WTC11 (cell line): ENCODE data around the gene SLC25A26. TPM values are rescaled to one million over a fixed set of nuclear protein-coding genes. Genes with fewer than 3 reads are reported as not detected.

Source experiments
- ATAC-seq: fragments of 200-7000 bp; cut with Tn5 transposase; 2 replicates; pipeline ENCODE4 v1.10.0; 2021; ENCODE audit warnings: mild to moderate bottlenecking, moderate library complexity
- CTCF ChIA-PET: fragments of 300-600 bp; sonication (Branson Sonifier 250); formaldehyde crosslinking; loops from one replicate; lab custom pipeline; 2021; ENCODE audit warnings: antibody characterized with exemption; lab: Charles Lee
- POLR2A ChIA-PET: fragments of 350-600 bp; sonication (Branson Sonifier 250); formaldehyde crosslinking; loops from one replicate; lab custom pipeline; 2021; ENCODE audit warnings: antibody characterized with exemption; lab: Charles Lee
- DNase-seq: peaks from one replicate; pipeline ENCODE4 v3.0.0; 2021; ENCODE audit warnings: low spot score
- H3K27ac Mint-ChIP-seq: 2 replicates; pipeline ENCODE4 v1.8.0; 2021; ENCODE audit warnings: mixed read lengths
- H3K27me3 Mint-ChIP-seq: 2 replicates; pipeline ENCODE4 v1.8.0; 2021; ENCODE audit warnings: low read depth, mild to moderate bottlenecking, moderate library complexity, mixed read lengths
- H3K36me3 Mint-ChIP-seq: 2 replicates; pipeline ENCODE4 v1.8.0; 2021; ENCODE audit warnings: mixed read lengths
- H3K4me1 Mint-ChIP-seq: 2 replicates; pipeline ENCODE4 v1.8.0; 2022; ENCODE audit warnings: mixed read lengths
- H3K4me3 Mint-ChIP-seq: 2 replicates; pipeline ENCODE4 v1.8.0; 2021; ENCODE audit warnings: mild to moderate bottlenecking, moderate library complexity, mixed read lengths
- H3K9me3 Mint-ChIP-seq: 2 replicates; pipeline ENCODE4 v1.8.0; 2021; ENCODE audit warnings: mixed read lengths
- AFF4 ChIP-seq: sonication (generic); formaldehyde crosslinking; IDR thresholded peaks from 2 replicates; pipeline ENCODE4 v1.8.1; 2023; ENCODE audit warnings: mild to moderate bottlenecking, missing genetic modification reagents, borderline replicate concordance
- CBFB ChIP-seq: sonication (generic); formaldehyde crosslinking; IDR thresholded peaks from 2 replicates; pipeline ENCODE4 v1.8.1; 2022; ENCODE audit warnings: mild to moderate bottlenecking, low read depth, missing genetic modification reagents
- CTCF ChIP-seq: fragments of 200-600 bp; IDR thresholded peaks from 2 replicates; pipeline ENCODE4 v1.8.0; 2022; ENCODE audit warnings: antibody characterized with exemption
- ERG ChIP-seq: fragments of 250-450 bp; sonication (Bioruptor Pico); IDR thresholded peaks from 2 replicates; pipeline ENCODE4 v1.8.0; 2021; ENCODE audit warnings: mild to moderate bottlenecking
- GTF2I ChIP-seq: fragments of 250-450 bp; sonication (Bioruptor Pico); conservative IDR thresholded peaks from 2 replicates; pipeline ENCODE4 v1.4.0; 2021; ENCODE audit warnings: mild to moderate bottlenecking
- IRF1 ChIP-seq: sonication (generic); formaldehyde crosslinking; IDR thresholded peaks from 2 replicates; pipeline ENCODE4 v1.8.0; 2023; ENCODE audit warnings: missing genetic modification reagents
- IRF2 ChIP-seq: sonication (generic); formaldehyde crosslinking; IDR thresholded peaks from 2 replicates; pipeline ENCODE4 v1.8.0; 2022; ENCODE audit warnings: low read depth, missing genetic modification reagents, borderline replicate concordance
- NR2C2 ChIP-seq: sonication (generic); formaldehyde crosslinking; IDR thresholded peaks from 2 replicates; pipeline ENCODE4 v1.8.0; 2022; ENCODE audit warnings: mild to moderate bottlenecking, missing genetic modification reagents
- OVOL2 ChIP-seq: fragments of 250-450 bp; sonication (Bioruptor Pico); IDR thresholded peaks from 2 replicates; pipeline ENCODE4 v1.9.0; 2021; ENCODE audit warnings: mild to moderate bottlenecking, borderline replicate concordance
- STAT6 ChIP-seq: sonication (generic); formaldehyde crosslinking; conservative IDR thresholded peaks from 2 replicates; pipeline ENCODE4 v1.8.1; 2023; ENCODE audit warnings: mild to moderate bottlenecking, low read depth, missing genetic modification reagents, moderate library complexity
- TEAD1 ChIP-seq: sonication (generic); formaldehyde crosslinking; IDR thresholded peaks from 2 replicates; pipeline ENCODE4 v1.8.0; 2022; ENCODE audit warnings: mild to moderate bottlenecking, missing genetic modification reagents
- TP53 ChIP-seq: sonication (generic); formaldehyde crosslinking; IDR thresholded peaks from 2 replicates; pipeline ENCODE4 v1.8.1; 2023; ENCODE audit warnings: mild to moderate bottlenecking, missing genetic modification reagents
- ZNF219 ChIP-seq: sonication (generic); formaldehyde crosslinking; IDR thresholded peaks from 2 replicates; pipeline ENCODE4 v1.8.0; 2023; ENCODE audit warnings: missing genetic modification reagents, mild to moderate bottlenecking, borderline replicate concordance
- ZNF232 ChIP-seq: sonication (generic); formaldehyde crosslinking; IDR thresholded peaks from 2 replicates; pipeline ENCODE4 v1.8.0; 2022; ENCODE audit warnings: mild to moderate bottlenecking, missing genetic modification reagents
- ZNF281 ChIP-seq: sonication (generic); formaldehyde crosslinking; IDR thresholded peaks from 2 replicates; pipeline ENCODE4 v1.8.0; 2023; ENCODE audit warnings: mild to moderate bottlenecking, missing genetic modification reagents
- ZNF423 ChIP-seq: fragments of 250-450 bp; sonication (Bioruptor Pico); IDR thresholded peaks from 2 replicates; pipeline ENCODE4 v2.1.2; 2022; ENCODE audit warnings: mild to moderate bottlenecking, moderate library complexity
- ZNF532 ChIP-seq: fragments of 250-450 bp; sonication (Bioruptor Pico); IDR thresholded peaks from 2 replicates; pipeline ENCODE4 v1.9.0; 2021; ENCODE audit warnings: mild to moderate bottlenecking, borderline replicate concordance
- ZSCAN18 ChIP-seq: fragments of 250-450 bp; sonication (Bioruptor Pico); IDR thresholded peaks from 2 replicates; pipeline ENCODE4 v2.1.2; 2022; ENCODE audit warnings: mild to moderate bottlenecking, moderate library complexity
- total RNA-seq: library from RNA; stranded (reverse); gene quantifications from 3 replicates; pipeline ENCODE4 v1.2.3, GENCODE V29; 2021

Gene SLC25A26
- total RNA-seq, 1 experiment from 2014 or later: 29.1 TPM

- POLR2A ChIA-PET: no interaction called here
- H3K27me3 Mint-ChIP-seq: no peaks in the 10 kb centered on the region
- H3K4me1 Mint-ChIP-seq: peaks cover 13% of the 10 kb centered on the region
- DNase-seq (no peak), ATAC-seq (no peak)
- H3K36me3 Mint-ChIP-seq: peaks cover 26% of the 10 kb centered on the region
- H3K27ac Mint-ChIP-seq: no peak overlapping the region
- CTCF ChIA-PET: interaction anchor here (1.1 kb wide), 1 partner anchor 138 kb away, joined by 3 read pairs; no protein-coding TSS in a partner anchor
- no peak overlapping the region for H3K4me3 Mint-ChIP-seq
- H3K9me3 Mint-ChIP-seq: peaks cover 10% of the 10 kb centered on the region; the same call in 1 of the 2 replicates
- TF ChIP-seq CTCF (no peak), TP53 (CRISPR knock-in tag) (no peak), ZSCAN18 (no peak), ERG (no peak), ZNF423 (CRISPR knock-in tag) (no peak), AFF4 (CRISPR knock-in tag) (no peak), NR2C2 (CRISPR knock-in tag) (no peak), ZNF532 (CRISPR knock-in tag) (no peak), IRF2 (CRISPR knock-in tag) (no peak), ZNF219 (CRISPR knock-in tag) (no peak), IRF1 (CRISPR knock-in tag) (no peak), OVOL2 (CRISPR knock-in tag) (no peak), ZNF232 (CRISPR knock-in tag) (no peak), GTF2I (CRISPR knock-in tag) (no peak), ZNF281 (no peak), STAT6 (CRISPR knock-in tag) (no peak), TEAD1 (CRISPR knock-in tag) (no peak), CBFB (no peak)
Observed at GRCh38 chr3:66239513-66240123, 18.8 kb downstream of the SLC25A26 start.
